WTC11 (cell line): ENCODE measurements around the gene PNMA8C. TPM values are rescaled to one million over a fixed set of nuclear protein-coding genes. Genes with fewer than 3 reads are reported as not detected.
A peak's percentile ranks its signal among the peaks of the same experiment; 100 is the strongest.

Experiments used
- ATAC-seq: fragments of 200-7000 bp; cut with Tn5 transposase; 2 replicates; pipeline ENCODE4 v1.10.0; 2021; ENCODE audit warnings: mild to moderate bottlenecking, moderate library complexity
- CTCF ChIA-PET: fragments of 300-600 bp; sonication (Branson Sonifier 250); formaldehyde crosslinking; loops from one replicate; lab custom pipeline; 2021; ENCODE audit warnings: antibody characterized with exemption; lab: Charles Lee
- POLR2A ChIA-PET: fragments of 350-600 bp; sonication (Branson Sonifier 250); formaldehyde crosslinking; loops from one replicate; lab custom pipeline; 2021; ENCODE audit warnings: antibody characterized with exemption; lab: Charles Lee
- DNase-seq: peaks from one replicate; pipeline ENCODE4 v3.0.0; 2021; ENCODE audit warnings: low spot score
- H3K27ac Mint-ChIP-seq: 2 replicates; pipeline ENCODE4 v1.8.0; 2021; ENCODE audit warnings: mixed read lengths
- H3K27me3 Mint-ChIP-seq: 2 replicates; pipeline ENCODE4 v1.8.0; 2021; ENCODE audit warnings: low read depth, mild to moderate bottlenecking, moderate library complexity, mixed read lengths
- H3K36me3 Mint-ChIP-seq: 2 replicates; pipeline ENCODE4 v1.8.0; 2021; ENCODE audit warnings: mixed read lengths
- H3K4me1 Mint-ChIP-seq: 2 replicates; pipeline ENCODE4 v1.8.0; 2022; ENCODE audit warnings: mixed read lengths
- H3K4me3 Mint-ChIP-seq: 2 replicates; pipeline ENCODE4 v1.8.0; 2021; ENCODE audit warnings: mild to moderate bottlenecking, moderate library complexity, mixed read lengths
- H3K9me3 Mint-ChIP-seq: 2 replicates; pipeline ENCODE4 v1.8.0; 2021; ENCODE audit warnings: mixed read lengths
- CREB1 ChIP-seq: sonication (generic); formaldehyde crosslinking; IDR thresholded peaks from 2 replicates; pipeline ENCODE4 v1.8.0; 2023; ENCODE audit warnings: mild to moderate bottlenecking, missing genetic modification reagents
- ELF4 ChIP-seq: sonication (generic); formaldehyde crosslinking; IDR thresholded peaks from 2 replicates; pipeline ENCODE4 v1.8.1; 2022; ENCODE audit warnings: low read depth, mild to moderate bottlenecking, moderate library complexity, missing genetic modification reagents
- ETV6 ChIP-seq: sonication (generic); formaldehyde crosslinking; IDR thresholded peaks from 2 replicates; pipeline ENCODE4 v1.8.1; 2022; ENCODE audit warnings: mild to moderate bottlenecking, missing genetic modification reagents
- FOXJ3 ChIP-seq: sonication (generic); formaldehyde crosslinking; IDR thresholded peaks from 2 replicates; pipeline ENCODE4 v1.9.0; 2021; ENCODE audit warnings: missing genetic modification reagents, mild to moderate bottlenecking, borderline replicate concordance
- FOXK1 ChIP-seq: sonication (generic); formaldehyde crosslinking; IDR thresholded peaks from 2 replicates; pipeline ENCODE4 v1.8.0; 2022; ENCODE audit warnings: mild to moderate bottlenecking, moderate library complexity, missing genetic modification reagents
- GRHL2 ChIP-seq: fragments of 250-450 bp; sonication (Bioruptor Pico); IDR thresholded peaks from 2 replicates; pipeline ENCODE4 v1.8.0; 2022; ENCODE audit warnings: mild to moderate bottlenecking, moderate library complexity; ENCODE audit not compliant: insufficient replicate concordance, severe bottlenecking
- NR2C2 ChIP-seq: sonication (generic); formaldehyde crosslinking; IDR thresholded peaks from 2 replicates; pipeline ENCODE4 v1.8.0; 2022; ENCODE audit warnings: mild to moderate bottlenecking, missing genetic modification reagents
- NR3C1 ChIP-seq: sonication (generic); formaldehyde crosslinking; conservative IDR thresholded peaks from 2 replicates; pipeline ENCODE4 v1.8.1; 2023; ENCODE audit warnings: low read depth, mild to moderate bottlenecking, missing genetic modification reagents
- RELA ChIP-seq: sonication (generic); formaldehyde crosslinking; IDR thresholded peaks from 2 replicates; pipeline ENCODE4 v1.8.1; 2022; ENCODE audit warnings: missing genetic modification reagents, mild to moderate bottlenecking, borderline replicate concordance
- SMAD3 ChIP-seq: sonication (generic); formaldehyde crosslinking; IDR thresholded peaks from 2 replicates; pipeline ENCODE4 v1.8.0; 2022; ENCODE audit warnings: missing genetic modification reagents, mild to moderate bottlenecking, borderline replicate concordance
- ZBTB21 ChIP-seq: sonication (generic); formaldehyde crosslinking; IDR thresholded peaks from 2 replicates; pipeline ENCODE4 v1.8.1; 2023; ENCODE audit warnings: mild to moderate bottlenecking, missing genetic modification reagents, borderline replicate concordance
- ZNF121 ChIP-seq: sonication (generic); formaldehyde crosslinking; IDR thresholded peaks from 2 replicates; pipeline ENCODE4 v1.8.0; 2023; ENCODE audit warnings: missing genetic modification reagents
- ZNF138 ChIP-seq: sonication (generic); formaldehyde crosslinking; conservative IDR thresholded peaks from 2 replicates; pipeline ENCODE4 v1.8.1; 2022; ENCODE audit warnings: mild to moderate bottlenecking, moderate library complexity, missing genetic modification reagents
- total RNA-seq: library from RNA; stranded (reverse); gene quantifications from 3 replicates; pipeline ENCODE4 v1.2.3, GENCODE V29; 2021
- TF ChIP-seq, protein P1 (sequence below): sonication (generic); formaldehyde crosslinking; IDR thresholded peaks from 2 replicates; pipeline ENCODE4 v1.8.0; 2022; ENCODE audit warnings: missing genetic modification reagents
- TF ChIP-seq, protein P2 (sequence below): sonication (generic); formaldehyde crosslinking; IDR thresholded peaks from 2 replicates; pipeline ENCODE4 v1.8.1; 2022; ENCODE audit warnings: low read depth, missing genetic modification reagents, borderline replicate concordance
- TF ChIP-seq, protein P3 (sequence below): sonication (generic); formaldehyde crosslinking; IDR thresholded peaks from 2 replicates; pipeline ENCODE4 v1.8.1; 2023; ENCODE audit warnings: mild to moderate bottlenecking, missing genetic modification reagents, moderate library complexity
- TF ChIP-seq, protein P4 (sequence below): sonication (generic); formaldehyde crosslinking; conservative IDR thresholded peaks from 2 replicates; pipeline ENCODE4 v1.8.1; 2022; ENCODE audit warnings: mild to moderate bottlenecking, missing genetic modification reagents
- TF ChIP-seq, protein P5 (sequence below): sonication (generic); formaldehyde crosslinking; IDR thresholded peaks from 2 replicates; pipeline ENCODE4 v1.8.0; 2023; ENCODE audit warnings: mild to moderate bottlenecking, missing genetic modification reagents
- TF ChIP-seq, protein P6 (sequence below): sonication (generic); formaldehyde crosslinking; IDR thresholded peaks from 2 replicates; pipeline ENCODE4 v1.8.0; 2022; ENCODE audit warnings: mild to moderate bottlenecking, missing genetic modification reagents

Gene PNMA8C
- total RNA-seq, 1 experiment from 2014 or later: 1.2 TPM

DNA sequence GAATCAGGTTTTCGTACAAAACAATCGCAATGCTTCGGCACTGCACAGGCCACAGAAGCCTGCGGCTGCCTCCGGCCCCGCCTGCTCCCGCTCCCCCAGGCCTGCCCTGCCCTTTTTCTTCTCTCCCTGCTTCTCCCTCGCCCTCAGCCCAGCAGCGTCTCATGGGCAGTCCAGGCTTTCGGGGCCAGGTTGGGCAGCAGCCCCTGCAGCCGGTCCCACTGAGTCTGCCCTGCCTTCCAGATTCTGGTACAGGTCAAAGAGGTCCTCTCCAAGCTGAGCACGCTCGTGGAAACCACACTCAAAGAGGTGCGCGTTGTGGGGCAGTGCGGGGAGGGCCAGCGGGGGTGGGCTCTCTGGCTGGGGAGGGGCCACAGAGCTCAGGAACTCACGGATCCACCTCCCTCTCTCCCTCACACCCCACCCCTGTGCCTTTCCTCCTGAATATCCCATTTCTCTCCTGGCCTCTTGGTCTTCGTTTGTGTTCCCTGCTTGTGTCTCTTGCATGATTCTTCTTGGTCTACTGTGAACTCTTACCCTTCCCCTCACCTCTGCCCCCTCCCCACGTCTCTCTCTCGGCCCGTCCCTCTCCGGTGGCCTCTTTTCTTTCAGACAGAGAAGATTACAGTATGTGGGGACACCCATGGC, 45.4 kb downstream of the PNMA8C start:
- Mint-ChIP-seq H3K4me1 (no peaks in the 10 kb centered on the region), H3K27ac (no peak overlapping the region), H3K36me3 (peaks cover 66% of the 10 kb centered on the region), H3K27me3 (no peaks in the 10 kb centered on the region), H3K9me3 (no peaks in the 10 kb centered on the region), H3K4me3 (no peak overlapping the region)
- CTCF ChIA-PET: interaction anchor here (0.6 kb wide), 1 partner anchor 83 kb away, joined by 5 read pairs; no protein-coding TSS in a partner anchor
- POLR2A ChIA-PET: interaction anchor here (0.5 kb wide), 1 partner anchor 271 kb away, joined by 4 read pairs; no protein-coding TSS in a partner anchor
- ATAC-seq (no peak), DNase-seq (no peak)
- no peak for TF ChIP-seq FOXK1 (CRISPR knock-in tag)
- no peak for TF ChIP-seq FOXJ3
- no peak for TF ChIP-seq ZNF121
- TF ChIP-seq ZNF138 (CRISPR knock-in tag): no peak

DNA sequence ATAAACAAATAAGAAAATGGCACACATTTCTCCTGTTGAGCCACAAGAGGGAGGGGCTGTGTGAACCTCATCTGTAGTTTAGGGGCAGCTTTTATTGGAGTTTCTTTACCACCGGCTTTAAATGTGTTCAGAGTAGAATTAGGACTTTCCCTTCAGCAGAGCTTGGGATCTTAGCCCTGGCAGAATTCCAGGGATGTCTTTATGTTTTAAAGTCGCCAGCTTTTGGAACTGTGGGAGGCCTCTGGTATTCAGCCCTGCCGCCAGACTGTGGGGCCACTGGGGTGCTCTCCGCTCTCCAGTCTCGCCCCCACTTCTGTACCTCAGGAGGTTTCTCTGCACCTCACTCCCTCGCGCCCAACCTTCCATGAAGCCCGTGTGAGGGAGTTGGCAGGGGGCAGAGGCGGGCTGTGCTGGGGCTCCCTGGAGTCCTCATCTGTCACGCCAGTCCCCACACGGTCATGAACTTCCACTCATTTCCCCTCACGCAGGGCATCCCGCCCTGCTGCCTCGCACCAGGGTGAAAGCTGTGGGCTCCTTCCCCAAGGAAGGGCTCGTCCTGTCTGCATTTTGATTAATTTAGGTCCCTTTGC, 46.9 kb downstream of the PNMA8C start:
- TF ChIP-seq, protein P1, sequence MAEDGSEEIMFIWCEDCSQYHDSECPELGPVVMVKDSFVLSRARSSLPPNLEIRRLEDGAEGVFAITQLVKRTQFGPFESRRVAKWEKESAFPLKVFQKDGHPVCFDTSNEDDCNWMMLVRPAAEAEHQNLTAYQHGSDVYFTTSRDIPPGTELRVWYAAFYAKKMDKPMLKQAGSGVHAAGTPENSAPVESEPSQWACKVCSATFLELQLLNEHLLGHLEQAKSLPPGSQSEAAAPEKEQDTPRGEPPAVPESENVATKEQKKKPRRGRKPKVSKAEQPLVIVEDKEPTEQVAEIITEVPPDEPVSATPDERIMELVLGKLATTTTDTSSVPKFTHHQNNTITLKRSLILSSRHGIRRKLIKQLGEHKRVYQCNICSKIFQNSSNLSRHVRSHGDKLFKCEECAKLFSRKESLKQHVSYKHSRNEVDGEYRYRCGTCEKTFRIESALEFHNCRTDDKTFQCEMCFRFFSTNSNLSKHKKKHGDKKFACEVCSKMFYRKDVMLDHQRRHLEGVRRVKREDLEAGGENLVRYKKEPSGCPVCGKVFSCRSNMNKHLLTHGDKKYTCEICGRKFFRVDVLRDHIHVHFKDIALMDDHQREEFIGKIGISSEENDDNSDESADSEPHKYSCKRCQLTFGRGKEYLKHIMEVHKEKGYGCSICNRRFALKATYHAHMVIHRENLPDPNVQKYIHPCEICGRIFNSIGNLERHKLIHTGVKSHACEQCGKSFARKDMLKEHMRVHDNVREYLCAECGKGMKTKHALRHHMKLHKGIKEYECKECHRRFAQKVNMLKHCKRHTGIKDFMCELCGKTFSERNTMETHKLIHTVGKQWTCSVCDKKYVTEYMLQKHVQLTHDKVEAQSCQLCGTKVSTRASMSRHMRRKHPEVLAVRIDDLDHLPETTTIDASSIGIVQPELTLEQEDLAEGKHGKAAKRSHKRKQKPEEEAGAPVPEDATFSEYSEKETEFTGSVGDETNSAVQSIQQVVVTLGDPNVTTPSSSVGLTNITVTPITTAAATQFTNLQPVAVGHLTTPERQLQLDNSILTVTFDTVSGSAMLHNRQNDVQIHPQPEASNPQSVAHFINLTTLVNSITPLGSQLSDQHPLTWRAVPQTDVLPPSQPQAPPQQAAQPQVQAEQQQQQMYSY (CRISPR knock-in tag): no peak
- TF ChIP-seq RELA (no peak), ZNF138 (CRISPR knock-in tag) (no peak), GRHL2 (CRISPR knock-in tag) (no peak), SMAD3 (no peak), NR2C2 (CRISPR knock-in tag) (no peak), NR3C1 (CRISPR knock-in tag) (no peak), CREB1 (no peak), ETV6 (CRISPR knock-in tag) (no peak), ZBTB21 (no peak), ELF4 (CRISPR knock-in tag) (no peak)
- TF ChIP-seq, protein P2, sequence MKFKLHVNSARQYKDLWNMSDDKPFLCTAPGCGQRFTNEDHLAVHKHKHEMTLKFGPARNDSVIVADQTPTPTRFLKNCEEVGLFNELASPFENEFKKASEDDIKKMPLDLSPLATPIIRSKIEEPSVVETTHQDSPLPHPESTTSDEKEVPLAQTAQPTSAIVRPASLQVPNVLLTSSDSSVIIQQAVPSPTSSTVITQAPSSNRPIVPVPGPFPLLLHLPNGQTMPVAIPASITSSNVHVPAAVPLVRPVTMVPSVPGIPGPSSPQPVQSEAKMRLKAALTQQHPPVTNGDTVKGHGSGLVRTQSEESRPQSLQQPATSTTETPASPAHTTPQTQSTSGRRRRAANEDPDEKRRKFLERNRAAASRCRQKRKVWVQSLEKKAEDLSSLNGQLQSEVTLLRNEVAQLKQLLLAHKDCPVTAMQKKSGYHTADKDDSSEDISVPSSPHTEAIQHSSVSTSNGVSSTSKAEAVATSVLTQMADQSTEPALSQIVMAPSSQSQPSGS (CRISPR knock-in tag): no peak
- TF ChIP-seq, protein P3, sequence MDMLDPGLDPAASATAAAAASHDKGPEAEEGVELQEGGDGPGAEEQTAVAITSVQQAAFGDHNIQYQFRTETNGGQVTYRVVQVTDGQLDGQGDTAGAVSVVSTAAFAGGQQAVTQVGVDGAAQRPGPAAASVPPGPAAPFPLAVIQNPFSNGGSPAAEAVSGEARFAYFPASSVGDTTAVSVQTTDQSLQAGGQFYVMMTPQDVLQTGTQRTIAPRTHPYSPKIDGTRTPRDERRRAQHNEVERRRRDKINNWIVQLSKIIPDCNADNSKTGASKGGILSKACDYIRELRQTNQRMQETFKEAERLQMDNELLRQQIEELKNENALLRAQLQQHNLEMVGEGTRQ (CRISPR knock-in tag): no peak
- TF ChIP-seq, protein P4, sequence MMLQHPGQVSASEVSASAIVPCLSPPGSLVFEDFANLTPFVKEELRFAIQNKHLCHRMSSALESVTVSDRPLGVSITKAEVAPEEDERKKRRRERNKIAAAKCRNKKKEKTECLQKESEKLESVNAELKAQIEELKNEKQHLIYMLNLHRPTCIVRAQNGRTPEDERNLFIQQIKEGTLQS (CRISPR knock-in tag): no peak
- TF ChIP-seq, protein P5, sequence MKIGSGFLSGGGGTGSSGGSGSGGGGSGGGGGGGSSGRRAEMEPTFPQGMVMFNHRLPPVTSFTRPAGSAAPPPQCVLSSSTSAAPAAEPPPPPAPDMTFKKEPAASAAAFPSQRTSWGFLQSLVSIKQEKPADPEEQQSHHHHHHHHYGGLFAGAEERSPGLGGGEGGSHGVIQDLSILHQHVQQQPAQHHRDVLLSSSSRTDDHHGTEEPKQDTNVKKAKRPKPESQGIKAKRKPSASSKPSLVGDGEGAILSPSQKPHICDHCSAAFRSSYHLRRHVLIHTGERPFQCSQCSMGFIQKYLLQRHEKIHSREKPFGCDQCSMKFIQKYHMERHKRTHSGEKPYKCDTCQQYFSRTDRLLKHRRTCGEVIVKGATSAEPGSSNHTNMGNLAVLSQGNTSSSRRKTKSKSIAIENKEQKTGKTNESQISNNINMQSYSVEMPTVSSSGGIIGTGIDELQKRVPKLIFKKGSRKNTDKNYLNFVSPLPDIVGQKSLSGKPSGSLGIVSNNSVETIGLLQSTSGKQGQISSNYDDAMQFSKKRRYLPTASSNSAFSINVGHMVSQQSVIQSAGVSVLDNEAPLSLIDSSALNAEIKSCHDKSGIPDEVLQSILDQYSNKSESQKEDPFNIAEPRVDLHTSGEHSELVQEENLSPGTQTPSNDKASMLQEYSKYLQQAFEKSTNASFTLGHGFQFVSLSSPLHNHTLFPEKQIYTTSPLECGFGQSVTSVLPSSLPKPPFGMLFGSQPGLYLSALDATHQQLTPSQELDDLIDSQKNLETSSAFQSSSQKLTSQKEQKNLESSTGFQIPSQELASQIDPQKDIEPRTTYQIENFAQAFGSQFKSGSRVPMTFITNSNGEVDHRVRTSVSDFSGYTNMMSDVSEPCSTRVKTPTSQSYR (CRISPR knock-in tag): no peak
- TF ChIP-seq, protein P6, sequence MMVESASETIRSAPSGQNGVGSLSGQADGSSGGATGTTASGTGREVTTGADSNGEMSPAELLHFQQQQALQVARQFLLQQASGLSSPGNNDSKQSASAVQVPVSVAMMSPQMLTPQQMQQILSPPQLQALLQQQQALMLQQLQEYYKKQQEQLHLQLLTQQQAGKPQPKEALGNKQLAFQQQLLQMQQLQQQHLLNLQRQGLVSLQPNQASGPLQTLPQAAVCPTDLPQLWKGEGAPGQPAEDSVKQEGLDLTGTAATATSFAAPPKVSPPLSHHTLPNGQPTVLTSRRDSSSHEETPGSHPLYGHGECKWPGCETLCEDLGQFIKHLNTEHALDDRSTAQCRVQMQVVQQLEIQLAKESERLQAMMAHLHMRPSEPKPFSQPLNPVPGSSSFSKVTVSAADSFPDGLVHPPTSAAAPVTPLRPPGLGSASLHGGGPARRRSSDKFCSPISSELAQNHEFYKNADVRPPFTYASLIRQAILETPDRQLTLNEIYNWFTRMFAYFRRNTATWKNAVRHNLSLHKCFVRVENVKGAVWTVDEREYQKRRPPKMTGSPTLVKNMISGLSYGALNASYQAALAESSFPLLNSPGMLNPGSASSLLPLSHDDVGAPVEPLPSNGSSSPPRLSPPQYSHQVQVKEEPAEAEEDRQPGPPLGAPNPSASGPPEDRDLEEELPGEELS (CRISPR knock-in tag): no peak
- CTCF ChIA-PET: interaction anchor here (1.4 to 1.6 kb wide), 2 partner anchors 9 to 101 kb away, joined by 4 to 6 read pairs; no protein-coding TSS in a partner anchor
- ATAC-seq (no peak), DNase-seq (no peak)
- H3K4me3 Mint-ChIP-seq: no peak overlapping the region
- H3K9me3 Mint-ChIP-seq: no peaks in the 10 kb centered on the region
- peaks cover 66% of the 10 kb centered on the region for H3K36me3 Mint-ChIP-seq
- H3K4me1 Mint-ChIP-seq: no peaks in the 10 kb centered on the region
- POLR2A ChIA-PET: interaction anchor here (1.0 kb wide), 1 partner anchor 10 kb away, joined by 3 read pairs; no protein-coding TSS in a partner anchor
- H3K27me3 Mint-ChIP-seq: no peaks in the 10 kb centered on the region
- peak overlapping the region; percentile 50 for H3K27ac Mint-ChIP-seq
